LoVo (cell line): Measurements from ENCODE around the gene ASIP.

Source experiments
- DNase-seq: peaks from one replicate; pipeline ENCODE4 v3.0.0-alpha.2; 2016; ENCODE audit warnings: low spot score

Gene ASIP

GRCh38 chr20:34311118-34312023 is 70.1 kb downstream of the ASIP start:
- peak; percentile 63 for DNase-seq

GRCh38 chr20:34312024-34312460 is 70.8 kb downstream of the ASIP start:
- no peak for DNase-seq

GRCh38 chr20:34312544-34313217 is 71.5 kb downstream of the ASIP start:
- peak; percentile 91 for DNase-seq

- no peak for DNase-seq
These were observed 74.0 kb downstream of the ASIP start for GRCh38 chr20:34315236-34315635.

GRCh38 chr20:34316196-34316814 is 75.1 kb downstream of the ASIP start:
- DNase-seq, result peak; percentile 61
